HG02798 (cell line): ENCODE measurements around the gene PPL.
"Not testable (repeated sequence)": the region's sequence is repeated elsewhere in the genome, so short reads cannot be mapped to it uniquely, and the experiment has no call there.

Experiments
- ATAC-seq: cut with Tn5 transposase; IDR thresholded peaks from one replicate; pipeline ENCODE4 v1.9.1; 2021; ENCODE audit warnings: mild to moderate bottlenecking; ENCODE audit not compliant: unreplicated experiment, poor library complexity

The PPL gene

DNA sequence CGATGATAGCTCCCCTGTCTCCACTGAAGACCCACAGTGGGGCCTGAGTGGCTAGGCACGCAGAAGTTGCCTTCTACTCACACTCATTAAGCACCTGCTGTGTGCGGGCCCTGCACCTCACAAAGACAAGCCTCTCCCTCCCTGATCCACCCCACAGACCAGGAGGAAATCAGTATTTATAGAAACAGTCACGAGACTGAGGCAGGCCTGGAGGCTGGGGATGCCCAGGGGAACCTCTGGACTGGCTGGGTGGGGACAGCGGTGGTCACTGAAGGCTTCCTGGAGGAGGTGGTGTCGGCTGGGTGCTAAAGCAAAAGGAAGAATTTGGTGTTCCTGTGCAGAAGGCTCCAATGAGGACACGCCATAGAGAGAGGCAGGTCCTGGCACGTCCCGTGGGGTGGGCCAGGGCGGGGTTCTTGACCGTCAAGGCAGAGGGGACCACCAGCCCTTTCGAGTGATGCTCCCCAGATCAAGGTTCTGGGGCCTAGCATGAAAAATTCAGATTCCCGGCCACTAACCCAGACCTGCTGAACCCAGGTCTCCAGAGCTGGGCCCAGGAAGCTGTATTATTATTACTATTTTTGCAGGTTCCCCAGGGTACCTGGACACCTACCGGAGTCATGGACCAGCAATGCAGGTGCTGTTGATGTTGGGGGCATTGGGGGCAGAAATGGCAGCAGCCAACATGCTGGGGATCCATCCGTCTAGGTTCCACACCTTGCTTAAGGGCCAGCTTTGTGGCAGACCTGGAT is 23.0 kb downstream of the PPL start:
- no peak for ATAC-seq

DNA sequence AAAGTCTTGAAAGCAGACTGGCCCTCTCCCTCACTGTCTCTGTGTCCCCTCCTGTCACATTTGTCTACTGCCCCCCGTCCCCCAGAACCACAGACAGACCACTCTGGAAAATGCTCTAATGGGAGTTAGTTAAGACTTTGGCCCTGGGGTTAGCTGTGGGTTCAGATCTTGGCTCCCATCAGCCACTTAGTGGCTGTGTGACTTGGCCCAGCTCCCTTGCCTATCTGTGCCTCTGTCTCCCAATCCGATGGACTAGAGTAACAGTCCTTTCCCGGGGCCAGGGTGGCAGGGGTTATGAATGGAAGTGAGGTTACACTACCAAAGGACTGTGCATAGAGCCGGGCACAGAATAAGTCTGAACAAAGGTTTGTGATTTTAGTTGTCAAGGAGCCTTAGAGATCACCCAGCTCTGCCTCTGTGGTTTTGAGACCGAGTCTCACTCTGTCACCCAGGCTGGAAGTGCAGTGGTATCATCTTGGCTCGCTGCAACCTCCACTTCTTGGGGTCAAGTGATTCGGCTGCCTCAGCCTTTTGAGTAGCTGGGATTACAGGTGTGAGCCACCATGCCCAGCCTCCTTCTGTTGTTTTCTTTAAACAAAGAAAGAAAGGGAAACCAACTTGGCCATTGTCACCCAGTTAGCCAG is 23.7 kb downstream of the PPL start:
- no peak for ATAC-seq

DNA sequence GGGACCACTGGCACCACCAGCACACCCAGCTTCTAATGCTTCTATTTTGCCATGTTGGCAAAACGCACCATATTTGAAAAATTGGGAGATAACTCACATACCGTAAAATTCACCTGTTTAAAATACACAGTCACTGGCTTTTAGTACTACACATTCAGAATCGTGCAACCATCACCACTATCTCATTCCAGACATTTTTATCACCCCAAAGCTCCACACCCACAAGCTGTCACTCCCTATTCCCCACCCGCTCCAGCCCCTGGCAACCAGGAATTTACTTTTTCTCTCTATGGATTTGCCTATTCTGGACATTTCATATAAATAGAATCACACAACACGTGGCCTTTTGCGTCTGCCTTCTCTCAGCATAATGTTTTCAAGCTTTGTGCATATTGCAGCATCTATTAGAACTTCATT is 25.0 kb downstream of the PPL start:
- no peak for ATAC-seq

- ATAC-seq = no peak
These were observed 26.1 kb downstream of the PPL start for GRCh38 chr16:4910828-4911227.

DNA sequence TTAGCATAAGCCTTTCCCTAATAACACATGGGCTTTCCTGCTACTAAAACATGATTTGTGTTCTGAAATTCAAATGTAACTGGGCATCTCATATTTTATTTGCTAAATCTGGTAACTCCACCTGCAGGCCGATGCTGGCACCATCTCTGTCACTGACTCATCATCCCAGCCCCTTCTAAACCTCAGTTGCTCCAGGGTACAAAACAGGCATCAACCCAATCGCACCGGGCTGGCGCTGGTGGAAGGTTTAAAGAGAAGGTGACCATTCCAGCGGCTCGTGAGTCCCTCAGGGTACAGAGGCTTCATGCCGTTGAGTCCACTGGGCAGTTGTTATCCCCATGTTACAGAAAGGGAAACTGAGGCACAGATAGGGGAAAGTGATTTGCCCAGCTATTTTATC is 27.1 kb downstream of the PPL start:
- ATAC-seq = no peak

DNA sequence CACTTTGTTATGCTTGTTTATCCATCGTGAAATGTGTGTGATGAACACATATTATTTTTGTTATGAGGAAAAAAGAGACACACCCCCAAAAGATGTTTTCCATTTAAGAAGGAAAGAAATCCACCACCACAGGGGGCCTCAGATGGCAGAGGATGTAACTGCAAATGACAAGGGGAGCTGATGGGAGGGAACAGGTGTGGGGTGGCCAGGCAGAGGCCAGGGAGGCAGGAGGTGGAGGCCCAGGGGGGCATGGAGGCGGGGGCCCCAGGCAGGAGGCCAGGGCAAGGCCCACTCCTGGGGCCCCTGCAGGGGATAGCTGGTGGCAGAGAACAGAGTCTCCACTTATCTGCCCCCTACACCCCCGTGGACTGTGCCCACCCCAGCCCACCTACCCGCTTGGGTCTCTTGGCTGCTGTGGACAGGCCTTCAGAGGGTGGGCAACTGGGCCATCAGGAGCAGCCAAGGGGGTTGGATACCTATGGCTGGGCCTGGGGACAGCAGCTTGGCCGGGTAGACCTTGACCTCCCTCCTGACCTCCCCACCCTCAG is 28.0 kb downstream of the PPL start:
- ATAC-seq = no peak

- no peak for ATAC-seq
These were observed 31.9 kb downstream of the PPL start for GRCh38 chr16:4904942-4905615.

- ATAC-seq = no peak
These were observed 32.6 kb downstream of the PPL start for GRCh38 chr16:4904108-4904941.

DNA sequence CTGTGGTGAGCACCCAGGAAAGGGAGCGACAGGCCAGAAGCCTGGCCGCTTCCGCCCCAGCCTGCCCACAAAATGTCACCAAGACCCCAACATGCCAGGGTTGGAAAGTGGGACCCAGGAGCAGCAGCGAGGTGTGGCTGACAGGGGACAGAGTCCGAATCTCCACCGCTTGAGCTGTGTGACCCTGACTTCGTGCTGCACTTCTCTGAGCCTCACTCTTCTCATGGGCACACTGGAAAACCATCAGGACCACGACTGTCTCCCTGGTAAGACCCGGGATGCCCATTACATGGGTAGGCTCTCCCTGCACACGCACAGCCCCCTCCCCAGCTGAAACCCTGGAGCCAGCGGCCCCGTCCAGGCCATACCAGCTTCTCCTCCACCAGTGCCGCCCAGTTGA is 34.9 kb downstream of the PPL start:
- ATAC-seq = no peak

DNA sequence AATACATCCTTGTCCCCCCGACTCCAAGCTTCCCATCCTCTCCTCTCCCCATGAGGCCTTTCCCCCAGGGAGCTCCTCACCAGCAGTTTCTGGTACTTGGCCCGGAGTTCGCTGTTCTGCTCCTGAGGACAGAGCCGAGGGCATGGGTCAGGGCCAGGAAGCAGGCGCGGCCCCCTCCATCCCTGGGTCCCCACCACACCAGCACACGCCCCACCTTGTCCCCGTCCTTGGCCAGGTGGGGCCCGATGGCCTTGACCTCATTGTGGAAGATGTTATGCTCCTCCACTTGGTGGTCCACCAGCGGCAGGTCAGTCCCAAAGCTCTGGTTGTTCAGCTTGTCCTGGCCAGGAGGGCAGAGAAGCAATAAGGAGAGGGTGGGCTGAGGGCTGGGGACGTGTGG is 36.2 kb downstream of the PPL start:
- no peak for ATAC-seq

DNA sequence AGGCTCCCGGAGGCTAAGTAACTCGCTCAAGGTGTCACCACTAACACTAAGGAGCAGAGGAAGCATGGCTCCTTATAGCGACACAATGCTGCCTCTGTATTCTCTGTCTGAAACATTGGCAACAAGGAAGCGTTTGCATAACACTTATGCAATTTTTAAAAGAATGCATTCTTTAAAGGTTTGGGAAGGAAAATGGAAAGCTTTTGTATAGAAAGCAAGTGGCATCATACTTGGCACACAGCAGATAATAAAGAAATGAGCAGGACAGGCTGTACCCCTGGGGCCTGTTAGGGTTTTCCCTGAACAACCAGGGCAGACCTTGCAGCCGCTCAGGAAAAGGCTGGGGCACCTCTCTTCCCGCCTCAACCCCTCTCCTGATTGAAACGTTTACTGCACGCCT is 36.9 kb downstream of the PPL start:
- ATAC-seq = no peak

- no peak for ATAC-seq
These were observed 37.5 kb downstream of the PPL start for GRCh38 chr16:4899474-4899846.

- ATAC-seq = no peak
These were observed 38.0 kb downstream of the PPL start for GRCh38 chr16:4898811-4899473.

- ATAC-seq = no peak
These were observed 39.6 kb downstream of the PPL start for GRCh38 chr16:4897328-4897727.

DNA sequence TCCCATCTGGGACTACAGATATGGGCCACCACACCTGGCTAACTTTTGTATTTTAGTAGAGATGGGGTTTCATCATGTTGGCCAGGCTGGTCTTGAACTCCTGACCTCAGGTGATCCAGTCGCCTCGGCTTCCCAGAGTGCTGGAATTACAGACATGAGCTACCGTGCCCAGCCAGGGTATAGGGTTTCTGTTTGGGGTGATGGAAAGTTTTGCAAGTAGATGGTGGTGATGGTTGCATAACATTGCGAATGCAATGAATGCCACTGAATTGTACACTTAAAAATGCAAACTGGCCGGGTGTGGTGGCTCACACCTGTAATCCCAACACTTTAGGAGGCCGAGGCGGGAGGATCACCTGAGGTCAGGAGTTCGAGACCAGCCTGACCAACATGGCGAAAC is 40.2 kb downstream of the PPL start:
- not testable (repeated sequence) for ATAC-seq

DNA sequence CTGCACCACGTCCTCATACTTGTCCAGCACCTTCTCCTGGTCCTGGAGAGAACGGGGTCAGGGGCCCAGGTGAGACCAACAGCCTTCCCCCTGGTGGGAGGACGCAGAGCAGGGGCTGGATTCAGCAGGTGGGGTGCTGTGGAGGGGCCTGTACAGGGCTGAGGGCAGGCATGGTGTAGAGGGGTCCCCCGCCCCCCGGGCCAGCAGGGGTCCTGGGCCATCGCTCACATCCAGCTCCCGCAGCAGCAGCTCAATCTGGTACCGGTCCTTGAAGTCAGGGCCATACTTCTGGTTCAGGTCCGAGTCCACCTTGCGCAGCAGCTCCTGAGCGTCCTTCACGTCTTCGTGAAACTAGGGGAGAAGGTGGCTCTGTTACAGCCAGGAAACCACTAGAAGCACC is 41.6 kb downstream of the PPL start:
- ATAC-seq = no peak

DNA sequence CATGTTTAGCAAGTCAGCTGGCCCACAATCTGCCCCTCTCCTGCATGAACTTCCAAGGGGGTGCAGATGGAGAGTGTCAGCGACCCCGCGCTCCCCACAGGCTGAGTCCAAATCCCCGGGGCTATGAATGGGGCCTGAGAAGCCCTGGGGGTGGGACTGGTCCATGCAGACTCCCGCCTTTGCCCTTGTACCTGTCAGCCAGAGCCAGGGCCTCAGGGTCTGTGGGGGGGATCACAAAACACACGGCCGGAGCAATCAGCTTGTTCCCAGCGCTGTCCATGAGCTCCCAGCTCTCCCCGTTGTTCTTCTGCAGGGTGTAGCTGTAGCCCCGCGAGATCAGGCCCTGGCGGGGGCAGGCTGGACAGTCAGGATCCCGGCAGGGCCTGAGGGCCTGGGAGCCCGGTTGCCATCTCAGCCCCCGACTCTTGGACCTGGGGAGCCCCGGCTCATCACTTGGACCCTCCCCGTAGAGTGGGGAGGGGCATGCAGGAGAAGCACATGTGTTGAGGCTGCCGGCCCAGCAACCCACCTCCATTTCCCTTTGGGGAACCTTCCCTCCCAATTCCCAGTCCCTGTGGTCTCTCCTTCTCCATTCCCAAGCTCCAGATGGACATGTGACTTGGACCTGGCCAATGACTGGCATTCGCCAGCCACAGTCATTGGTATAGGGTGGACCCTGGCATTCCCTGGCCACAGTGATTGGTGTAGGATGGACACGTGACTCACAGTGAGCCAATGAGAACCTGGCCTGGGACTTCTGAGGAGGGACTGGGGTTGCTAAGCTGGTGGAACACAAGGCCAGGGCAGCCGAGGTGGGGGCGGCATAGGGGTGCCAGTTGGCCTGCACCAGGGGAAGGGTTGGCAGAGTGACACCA is 42.4 kb downstream of the PPL start:
- peak; percentile 34 for ATAC-seq

GRCh38 chr16:4893103-4893862 is 43.7 kb downstream of the PPL start:
- ATAC-seq = no peak
